Suprapubic skin (tissue), 4 donors: ENCODE results near the gene IL2RG. TPM values are rescaled to one million over a fixed set of nuclear protein-coding genes. Genes with fewer than 3 reads are reported as not detected.

Experiments used
- DNase-seq, 2 donors: peaks; one replicate each; pipeline ENCODE4 v3.0.0-alpha.2; 2019; ENCODE audit warnings: low spot score in 2 of 2
- H3K27ac ChIP-seq: fragments of 200-600 bp; sonication (generic); one replicate; pipeline ENCODE4 v1.5.1; 2019
- H3K27me3 ChIP-seq: fragments of 200-600 bp; sonication (generic); one replicate; pipeline ENCODE4 v1.5.1; 2019
- H3K36me3 ChIP-seq: fragments of 200-600 bp; sonication (generic); one replicate; pipeline ENCODE4 v1.5.1; 2019
- H3K4me1 ChIP-seq: fragments of 200-600 bp; sonication (generic); one replicate; pipeline ENCODE4 v1.5.1; 2019
- H3K4me3 ChIP-seq: fragments of 200-600 bp; sonication (generic); one replicate; pipeline ENCODE4 v1.5.1; 2019; ENCODE audit warnings: mild to moderate bottlenecking
- H3K9me3 ChIP-seq: fragments of 200-600 bp; sonication (generic); one replicate; pipeline ENCODE4 v1.5.1; 2019
- CTCF ChIP-seq, 2 donors: fragments of 200-600 bp in 1 of 2; fragments of 450-650 bp in 1 of 2; sonication (generic) in 1 of 2; IDR thresholded peaks; one replicate each; pipeline ENCODE4 v1.5.1; 2016 to 2019; ENCODE audit warnings: antibody characterized with exemption in 2 of 2, mild to moderate bottlenecking in 1 of 2, moderate library complexity in 1 of 2
- EP300 ChIP-seq: sonication (generic); formaldehyde crosslinking; IDR thresholded peaks from one replicate; pipeline ENCODE4 v1.6.1; 2017; ENCODE audit warnings: antibody characterized with exemption
- POLR2A ChIP-seq, 2 donors: fragments of 450-650 bp; IDR thresholded peaks; one replicate each; pipeline ENCODE4 v1.6.1; 2017; ENCODE audit warnings: antibody characterized with exemption in 2 of 2, mild to moderate bottlenecking in 2 of 2, moderate library complexity in 2 of 2
- POLR2AphosphoS5 ChIP-seq, 3 donors: sonication (generic); formaldehyde crosslinking; IDR thresholded peaks; one replicate each; pipeline ENCODE4 v1.6.1; 2017; ENCODE audit warnings: antibody characterized with exemption in 3 of 3
- WGBS: methylation state at CpG from one replicate; pipeline ENCODE4 v1.1.5; 2018; 5-methylcytosine and 5-hydroxymethylcytosine counted together
- total RNA-seq, 4 donors: library from RNA; depleted of rRNA; stranded (reverse); fragments of >200 nt; gene quantifications; one replicate each; pipeline ENCODE4 v1.1.0, GENCODE V29; 2016

Gene IL2RG
- total RNA-seq, 4 donors from 2014 or later, result 2.6 to 15.0 (median 9.1) TPM

GRCh38 chrX:71100581-71101505 lies 10.5 kb downstream of the IL2RG start:
- WGBS, result 64% methylated on average over 30 of the region's 31 CpGs
- no peak overlapping the region for H3K4me3 ChIP-seq
- no peak for TF ChIP-seq EP300
- TF ChIP-seq POLR2AphosphoS5 (IDR thresholded peaks at IDR 0.05), result no peak
- no peak for TF ChIP-seq POLR2A (IDR thresholded peaks at IDR 0.05)
- TF ChIP-seq CTCF (IDR thresholded peaks at IDR 0.05), result no peak
- H3K36me3 ChIP-seq, result no peaks in the 10 kb centered on the region
- no peaks in the 10 kb centered on the region for H3K9me3 ChIP-seq
- H3K4me1 ChIP-seq, result peaks cover 17% of the 10 kb centered on the region
- no peak for DNase-seq
- H3K27me3 ChIP-seq, result no peaks in the 10 kb centered on the region
- H3K27ac ChIP-seq, result no peak overlapping the region

GRCh38 chrX:71099736-71100135 lies 11.6 kb downstream of the IL2RG start:
- no peak for DNase-seq
- peaks cover 24% of the 10 kb centered on the region for H3K4me1 ChIP-seq
- WGBS, result 58% methylated on average over 3 of the region's 4 CpGs
- H3K4me3 ChIP-seq, result no peak overlapping the region
- TF ChIP-seq EP300 (no peak), POLR2AphosphoS5 (IDR thresholded peaks at IDR 0.05) (no peak), POLR2A (IDR thresholded peaks at IDR 0.05) (no peak), CTCF (IDR thresholded peaks at IDR 0.05) (no peak)
- H3K27me3 ChIP-seq, result no peaks in the 10 kb centered on the region
- H3K27ac ChIP-seq, result no peak overlapping the region
- no peaks in the 10 kb centered on the region for H3K36me3 ChIP-seq
- H3K9me3 ChIP-seq, result no peaks in the 10 kb centered on the region

- Histone ChIP-seq H3K36me3 (no peaks in the 10 kb centered on the region), H3K9me3 (no peaks in the 10 kb centered on the region), H3K27me3 (no peaks in the 10 kb centered on the region), H3K27ac (no peak overlapping the region), H3K4me1 (peaks cover 24% of the 10 kb centered on the region), H3K4me3 (no peak overlapping the region)
- no peak for TF ChIP-seq POLR2A (IDR thresholded peaks at IDR 0.05)
- TF ChIP-seq CTCF (IDR thresholded peaks at IDR 0.05), result no peak
- no peak for TF ChIP-seq POLR2AphosphoS5 (IDR thresholded peaks at IDR 0.05)
- TF ChIP-seq EP300, result no peak
- no peak for DNase-seq
- 50% methylated on average over 5 of the region's 5 CpGs for WGBS
Measured at GRCh38 chrX:71098951-71099506, 12.3 kb downstream of the IL2RG start.

GRCh38 chrX:71098302-71098701 lies 13.1 kb downstream of the IL2RG start:
- peaks cover 20% of the 10 kb centered on the region for H3K4me1 ChIP-seq
- H3K4me3 ChIP-seq, result no peak overlapping the region
- 15% methylated on average over 2 of the region's 2 CpGs for WGBS
- no peak overlapping the region for H3K27ac ChIP-seq
- no peaks in the 10 kb centered on the region for H3K36me3 ChIP-seq
- peak in 1 of 2 donors; percentile 75 for DNase-seq
- no peaks in the 10 kb centered on the region for H3K27me3 ChIP-seq
- no peaks in the 10 kb centered on the region for H3K9me3 ChIP-seq
- TF ChIP-seq EP300 (no peak), POLR2A (IDR thresholded peaks at IDR 0.05) (no peak), POLR2AphosphoS5 (IDR thresholded peaks at IDR 0.05) (no peak), CTCF (IDR thresholded peaks at IDR 0.05) (no peak)

- no peaks in the 10 kb centered on the region for H3K9me3 ChIP-seq
- peak overlapping the region; percentile 60 for H3K4me3 ChIP-seq
- DNase-seq, result no peak
- H3K4me1 ChIP-seq, result peaks cover 20% of the 10 kb centered on the region
- H3K27ac ChIP-seq, result no peak overlapping the region
- no peaks in the 10 kb centered on the region for H3K27me3 ChIP-seq
- TF ChIP-seq CTCF (IDR thresholded peaks at IDR 0.05) (no peak), POLR2A (IDR thresholded peaks at IDR 0.05) (no peak), POLR2AphosphoS5 (IDR thresholded peaks at IDR 0.05) (no peak), EP300 (no peak)
- H3K36me3 ChIP-seq, result no peaks in the 10 kb centered on the region
- 30% methylated on average over 8 of the region's 9 CpGs for WGBS
Measured at GRCh38 chrX:71096760-71097032, 14.7 kb downstream of the IL2RG start.
